GM21360 (cell line): Measurements from ENCODE around the gene SMAP2.

Source experiments
- ATAC-seq: cut with Tn5 transposase; IDR thresholded peaks from one replicate; pipeline ENCODE4 v1.9.1; 2021; ENCODE audit warnings: mild to moderate bottlenecking, moderate library complexity; ENCODE audit not compliant: unreplicated experiment

The SMAP2 gene

GRCh38 chr1:40416709-40417108 is 43.2 kb downstream of the SMAP2 start:
- ATAC-seq: no peak

GRCh38 chr1:40421431-40422384 is 48.2 kb downstream of the SMAP2 start:
- no peak for ATAC-seq

- ATAC-seq: no peak
Observed at GRCh38 chr1:40422630-40423263, 49.2 kb downstream of the SMAP2 start.

GRCh38 chr1:40423264-40423642 is 49.7 kb downstream of the SMAP2 start:
- no peak for ATAC-seq

- no peak for ATAC-seq
Observed at GRCh38 chr1:40423951-40424618, 50.6 kb downstream of the SMAP2 start.

GRCh38 chr1:40425198-40425597 is 51.7 kb downstream of the SMAP2 start:
- no peak for ATAC-seq

GRCh38 chr1:40431385-40431784 is 57.9 kb downstream of the SMAP2 start:
- no peak for ATAC-seq

GRCh38 chr1:40432644-40433390 is 59.3 kb downstream of the SMAP2 start:
- no peak for ATAC-seq

- no peak for ATAC-seq
Observed at GRCh38 chr1:40435471-40435870, 61.9 kb downstream of the SMAP2 start.

GRCh38 chr1:40435876-40436275 is 62.3 kb downstream of the SMAP2 start:
- no peak for ATAC-seq

- no peak for ATAC-seq
Observed at GRCh38 chr1:40438391-40439015, 65.0 kb downstream of the SMAP2 start.

GRCh38 chr1:40439247-40439646 is 65.7 kb downstream of the SMAP2 start:
- ATAC-seq: no peak

- ATAC-seq: peak; percentile 82
Observed at GRCh38 chr1:40449684-40450494, 76.4 kb downstream of the SMAP2 start, which contains the start of gene ZFP69B. ZFP69B (plus strand) TSS chr1:40450476; CDS start chr1:40450962, 486 bp downstream.

GRCh38 chr1:40450495-40451237 is 77.1 kb downstream of the SMAP2 start:
- peak; percentile 56 for ATAC-seq

GRCh38 chr1:40451238-40451585 is 77.7 kb downstream of the SMAP2 start:
- ATAC-seq: peak; percentile 6

GRCh38 chr1:40454873-40455272 is 81.3 kb downstream of the SMAP2 start:
- no peak for ATAC-seq

- ATAC-seq: no peak
Observed at GRCh38 chr1:40462956-40463590, 89.5 kb downstream of the SMAP2 start.

GRCh38 chr1:40469327-40469726 is 95.8 kb downstream of the SMAP2 start:
- no peak for ATAC-seq
